Measurements from ENCODE around the gene YIF1A. TPM values are rescaled to one million over a fixed set of nuclear protein-coding genes. Genes with fewer than 3 reads are reported as not detected.

The YIF1A gene
- total and polyA plus RNA-seq, 2 of the 4 experiments (the other 2 are of a cell fraction), result 128 to 207 TPM

- H2BK15ac ChIP-seq (ENCODE audit: low read depth, low read length), result no peak overlapping the region
- no peak overlapping the region for H3K14ac ChIP-seq (replicated peaks; ENCODE audit: low read depth, low read length)
- H3K9ac ChIP-seq (ENCODE audit: low read depth, low read length), result no peak overlapping the region
- TF ChIP-seq MXI1 (IDR thresholded peaks at IDR 0.05; ENCODE audit: borderline replicate concordance, low read depth, low read length) (no peak), RAD21 (IDR thresholded peaks at IDR 0.05; ENCODE audit: low read length) (no peak), USF2 (IDR thresholded peaks at IDR 0.05; ENCODE audit: low read depth, low read length) (no peak), POLR2A (IDR thresholded peaks at IDR 0.05; ENCODE audit: low read depth, low read length) (no peak), BHLHE40 (IDR thresholded peaks at IDR 0.05; ENCODE audit: low read depth, low read length) (no peak), MAFK (IDR thresholded peaks at IDR 0.05; ENCODE audit: low read depth, low read length) (no peak), SMC3 (IDR thresholded peaks at IDR 0.05; ENCODE audit: low read depth, low read length) (no peak), RCOR1 (IDR thresholded peaks at IDR 0.05; ENCODE audit: insufficient replicate concordance, low read length) (no peak)
- POLR2A ChIA-PET (ENCODE audit: unreplicated experiment), result no interaction called here
- in situ Hi-C loops (cut with MboI; ENCODE audit: low sequenced_read_pairs), result no loop called here
- no peak overlapping the region for H2BK20ac ChIP-seq (ENCODE audit: low read depth, low read length)
- no peaks in the 10 kb centered on the region for H3K79me1 ChIP-seq (ENCODE audit: low read depth in 1 of 2, low read length in 2 of 2)
- no peak for DNase-seq
- no peak overlapping the region for H2AK5ac ChIP-seq (ENCODE audit: low read depth, low read length)
- BruUV-seq (replicated peaks), result no TSS peak
- H4K5ac ChIP-seq (ENCODE audit: low read depth, low read length), result no peak overlapping the region
- H4K20me1 ChIP-seq (ENCODE audit: insufficient read depth, low read length), result no peaks in the 10 kb centered on the region
- H3K27ac ChIP-seq (ENCODE audit: insufficient read depth, low read length), result no peak overlapping the region
- no peak overlapping the region for H2BK120ac ChIP-seq (ENCODE audit: low read depth, low read length)
- peaks cover 53% of the 10 kb centered on the region for H3K27me3 ChIP-seq (ENCODE audit: control insufficient read depth, insufficient read depth, low read length)
- H2AK9ac ChIP-seq (replicated peaks; ENCODE audit: low read depth, low read length, poor library complexity), result no peak overlapping the region
- no peak overlapping the region for H3K18ac ChIP-seq (ENCODE audit: low read depth, low read length)
- no peak overlapping the region for H3K4ac ChIP-seq (ENCODE audit: low read depth, low read length)
- peaks cover 3% of the 10 kb centered on the region; the same call in 1 of the 2 replicates for H3K4me1 ChIP-seq (ENCODE audit: control insufficient read depth, insufficient read depth, low read length)
- H3K23ac ChIP-seq (ENCODE audit: low read depth, low read length), result no peak overlapping the region
- CTCF ChIA-PET, result no interaction called here
- no peak overlapping the region for H4K91ac ChIP-seq (ENCODE audit: insufficient read depth, low read depth, low read length)
- no peak overlapping the region for H3K4me3 ChIP-seq (ENCODE audit: insufficient read depth, low read depth, low read length)
- no peaks in the 10 kb centered on the region for H3K9me3 ChIP-seq (ENCODE audit: control insufficient read depth, insufficient read depth, low read length)
- H3K36me3 ChIP-seq (ENCODE audit: control insufficient read depth, insufficient read depth, low read length), result no peaks in the 10 kb centered on the region
- H3K4me2 ChIP-seq (ENCODE audit: low read depth, low read length), result no peak overlapping the region
- dilution Hi-C loops (cut with HindIII; ENCODE audit: low sequenced_read_pairs, unreplicated experiment), result no loop called here
- H3K56ac ChIP-seq (ENCODE audit: extremely low read depth, insufficient read depth, low read length), result no peak overlapping the region
- no peak for ATAC-seq (ENCODE audit: low read depth)
- H4K8ac ChIP-seq (ENCODE audit: low read depth in 2 of 2, low read length in 2 of 2), result no peak overlapping the region
- intact Hi-C loops (cut with micrococcal nuclease), result no loop called here
- H2BK5ac ChIP-seq (ENCODE audit: low read depth, low read length, poor library complexity, severe bottlenecking), result no peak overlapping the region
- 76% methylated on average over 85 of the region's 123 CpGs; no CpG with 5 or more reads in 1 of the 2 experiments for WGBS, 2 experiments (ENCODE audit: extremely low coverage in 2 of 2, insufficient read length in 1 of 2)
- H3K9me1 ChIP-seq (ENCODE audit: insufficient read depth, low read length), result peaks cover 4% of the 10 kb centered on the region; the same call in 1 of the 2 replicates
- no peak overlapping the region for H2AFZ ChIP-seq (replicated peaks; ENCODE audit: low read length, poor library complexity)
Observed at GRCh38 chr11:66294626-66295620, 6.0 kb upstream of the YIF1A start.
